Effector CD8-positive, alpha-beta T cell (primary cell): ENCODE results near the gene EEF2KMT.

ENCODE experiments used
- DNase-seq: peaks from one replicate; lab custom pipeline; 2025; lab: John Stamatoyannopoulos, UW

EEF2KMT gene

DNA sequence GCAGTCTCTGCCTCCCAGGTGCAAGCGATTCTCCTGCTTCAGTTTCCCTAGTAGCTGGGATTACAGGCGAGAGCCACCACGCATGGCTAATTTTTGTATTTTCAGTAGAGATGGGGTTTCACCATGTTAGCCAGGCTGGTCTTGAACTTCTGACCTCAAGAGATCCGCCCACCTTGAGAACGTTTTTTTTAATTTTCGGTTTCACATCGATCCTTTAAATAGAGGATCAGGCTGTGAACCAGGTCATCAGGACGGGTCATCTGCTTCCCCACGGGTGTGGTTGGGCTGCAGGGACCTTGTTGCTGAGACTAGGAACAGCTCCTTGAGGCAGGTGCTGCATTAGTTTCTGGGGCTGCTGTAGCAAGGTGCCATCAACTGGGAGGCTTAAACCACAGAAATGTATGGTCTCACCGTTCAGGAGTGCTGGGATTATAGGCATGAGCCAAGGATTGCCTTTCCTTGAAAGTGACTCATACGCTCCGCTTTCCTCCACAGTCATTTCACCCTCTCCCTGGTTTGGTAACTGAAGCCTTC is 55.9 kb downstream of the EEF2KMT start:
- DNase-seq: no peak

DNA sequence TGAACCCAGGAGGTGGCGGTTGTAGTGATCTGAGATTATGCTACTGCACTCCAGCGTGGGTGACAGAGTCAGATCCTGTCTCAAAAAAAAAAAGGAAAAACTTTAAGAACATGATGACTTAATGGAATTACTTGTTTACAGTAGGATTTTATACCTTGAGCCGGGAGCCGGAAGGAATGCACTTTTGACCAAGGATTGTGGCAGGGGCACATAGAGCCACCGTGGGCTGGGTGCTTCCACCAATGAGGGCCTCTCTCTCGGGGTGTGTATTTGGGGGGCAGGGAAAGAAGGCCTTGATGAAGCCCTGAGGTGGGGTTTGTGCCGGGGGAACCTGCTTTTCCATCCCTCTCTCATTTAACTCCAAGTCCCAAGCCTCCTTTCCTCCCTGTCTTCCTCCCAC is 57.1 kb downstream of the EEF2KMT start:
- DNase-seq: no peak

DNA sequence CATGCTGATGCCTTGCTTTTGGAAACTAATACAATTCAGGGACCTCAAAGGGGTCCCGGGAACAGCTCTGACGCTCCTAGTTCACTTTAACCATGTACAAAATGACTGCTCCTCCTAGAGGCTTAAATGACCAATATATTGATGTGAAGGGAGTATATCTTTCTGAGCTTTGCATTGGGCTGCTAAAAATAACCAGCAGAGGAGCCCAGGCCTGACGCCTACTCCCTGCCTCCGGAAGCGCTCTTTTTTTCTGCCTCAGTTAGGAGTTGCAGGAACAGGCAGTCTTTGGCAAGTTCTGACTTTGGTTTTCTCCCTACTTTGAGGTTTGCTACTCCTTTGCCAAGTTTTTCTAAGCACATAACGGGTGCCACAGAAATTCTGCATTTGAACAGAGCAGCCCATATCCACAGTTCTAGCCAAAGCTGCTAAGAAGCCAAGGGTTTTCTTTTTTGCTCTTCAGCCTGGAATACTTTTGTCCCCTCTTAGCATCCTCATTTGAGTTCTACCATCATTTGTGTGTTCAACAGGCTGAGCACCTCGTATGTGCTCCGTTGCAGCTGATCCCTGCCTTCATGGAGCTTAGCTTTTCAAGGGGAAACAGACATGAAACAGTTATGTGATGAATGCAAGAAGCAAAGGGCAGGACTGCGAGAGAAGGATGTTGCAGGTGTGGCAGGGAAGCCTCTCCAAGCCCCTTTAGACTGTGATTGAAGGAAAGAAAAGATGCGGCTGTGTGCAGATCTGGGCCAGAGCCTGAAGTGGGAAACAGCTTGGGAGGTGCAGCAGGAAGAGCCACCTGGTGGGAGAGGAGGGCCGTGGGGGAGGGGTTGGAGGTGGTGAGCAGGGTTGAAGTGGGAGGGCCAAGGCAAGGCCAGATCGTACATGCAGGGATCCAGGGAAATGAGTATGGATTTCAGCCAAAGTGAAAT is 61.1 kb downstream of the EEF2KMT start:
- no peak for DNase-seq

DNA sequence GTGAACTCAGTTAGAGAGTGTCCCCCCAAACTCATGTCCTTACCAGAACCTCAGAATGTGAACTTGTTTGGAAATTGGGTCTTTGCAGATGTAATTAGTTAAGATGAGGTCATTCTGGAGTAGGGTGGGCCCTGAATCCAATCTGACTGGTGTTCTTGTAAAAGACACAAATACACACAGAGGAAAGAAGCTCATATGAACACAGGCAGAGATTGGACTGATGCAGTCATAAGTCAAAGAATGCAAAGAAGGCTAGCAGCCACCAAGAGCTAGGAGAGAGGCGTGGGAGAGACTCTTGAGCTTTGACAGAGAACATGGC is 61.7 kb downstream of the EEF2KMT start:
- DNase-seq: no peak
